ENCODE results near the gene RAMP1.
"Not testable (repeated sequence)": the region's sequence is repeated elsewhere in the genome, so short reads cannot be mapped to it uniquely, and the experiment has no call there.

RAMP1 gene

DNA sequence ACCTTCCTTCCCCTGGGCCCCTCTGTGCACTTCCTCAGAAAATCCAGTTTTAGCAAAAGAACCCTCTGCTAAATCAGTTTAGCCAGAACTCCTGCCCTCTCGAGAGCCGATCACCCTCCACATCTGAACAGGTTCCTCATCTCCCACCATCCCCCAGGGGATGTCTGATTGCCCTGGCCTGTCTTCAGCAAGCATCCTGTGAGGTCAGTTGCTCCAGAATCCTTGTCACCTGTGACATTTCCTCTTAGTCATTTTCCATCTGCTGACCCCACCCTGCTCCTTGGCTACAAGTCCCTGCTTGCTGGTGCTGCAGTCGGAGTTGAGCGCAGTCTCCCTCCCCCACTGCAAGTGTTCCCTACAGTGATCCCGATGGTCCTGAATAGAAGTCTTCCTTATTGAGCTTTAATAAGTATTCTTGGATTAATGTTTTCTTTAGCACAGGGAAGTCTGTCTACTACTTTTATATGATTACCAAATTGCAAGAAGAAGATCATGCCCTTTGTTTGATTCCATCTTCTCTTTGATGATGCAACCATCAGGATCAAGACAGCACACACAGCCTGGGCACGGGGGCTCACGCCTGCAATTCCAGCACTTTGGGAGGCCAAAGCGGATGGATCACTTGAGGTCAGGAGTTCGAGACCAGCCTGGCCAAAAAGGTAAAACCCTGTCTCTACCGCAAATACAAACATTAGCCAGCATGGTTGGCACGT, 76.5 kb downstream of the RAMP1 start:
- intact Hi-C loops (cut with DNase I), result no loop called here
- peak in 2 of 10 donors; percentile 30 to 40 for DNase-seq

DNA sequence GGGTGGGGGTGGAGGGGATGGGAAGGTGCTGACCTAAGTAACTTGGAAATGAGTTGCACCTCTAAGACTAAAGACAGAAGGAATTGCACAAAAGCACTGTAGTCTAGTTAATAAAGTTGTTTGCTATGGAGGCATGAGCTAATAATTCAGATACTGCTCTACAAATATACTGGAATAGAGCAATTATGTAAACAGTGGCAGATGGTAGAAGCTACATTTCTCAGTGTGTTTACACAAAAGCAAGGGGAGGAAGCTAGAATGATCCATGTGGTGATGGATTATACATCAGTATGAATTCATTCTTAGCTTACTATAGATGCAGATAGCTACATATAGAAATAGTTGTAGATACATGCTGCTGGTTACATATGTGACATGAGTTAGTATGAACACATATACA, 79.8 kb downstream of the RAMP1 start:
- intact Hi-C loops (cut with DNase I), result no loop called here
- DNase-seq, result no peak

DNA sequence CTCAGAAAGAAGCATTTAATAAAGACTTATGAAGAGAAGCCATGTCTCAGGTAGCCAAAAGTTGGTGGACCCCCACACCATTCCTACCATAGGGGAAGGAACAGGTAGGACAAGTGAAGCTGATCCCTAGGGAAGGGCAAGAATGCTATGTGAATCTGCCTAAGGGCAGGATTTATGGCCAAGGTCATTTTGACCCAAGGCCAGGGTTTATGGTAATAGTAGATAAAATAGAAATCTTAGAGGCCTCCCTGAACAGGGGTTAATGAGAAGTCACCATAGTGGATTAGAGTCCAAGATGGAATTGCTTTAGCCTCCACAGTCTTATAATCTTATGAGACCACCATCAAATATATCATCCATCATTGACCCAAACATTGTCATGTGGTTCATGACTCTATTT, 81.4 kb downstream of the RAMP1 start:
- DNase-seq, result no peak
- intact Hi-C loops (cut with DNase I), result no loop called here

DNA sequence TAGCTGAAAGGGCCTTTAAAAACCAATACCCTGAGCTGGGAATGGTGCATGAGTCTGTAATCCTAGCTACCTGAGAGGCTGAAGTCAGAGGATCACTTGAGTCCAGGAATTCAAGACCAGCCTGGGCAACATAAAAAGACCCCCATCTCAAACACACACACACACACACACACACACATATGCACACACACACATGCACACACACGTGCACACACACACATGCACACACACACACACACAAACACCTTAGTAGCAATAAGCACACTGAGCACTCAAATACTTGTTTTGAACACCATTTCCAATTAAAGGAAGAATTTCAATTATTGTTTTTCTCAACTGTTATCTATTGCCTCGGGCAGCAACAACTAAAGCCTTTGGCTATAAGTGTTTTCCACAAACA, 81.8 kb downstream of the RAMP1 start:
- peak in 1 of 10 donors; percentile 1 for DNase-seq
- intact Hi-C loops (cut with DNase I), result no loop called here

DNA sequence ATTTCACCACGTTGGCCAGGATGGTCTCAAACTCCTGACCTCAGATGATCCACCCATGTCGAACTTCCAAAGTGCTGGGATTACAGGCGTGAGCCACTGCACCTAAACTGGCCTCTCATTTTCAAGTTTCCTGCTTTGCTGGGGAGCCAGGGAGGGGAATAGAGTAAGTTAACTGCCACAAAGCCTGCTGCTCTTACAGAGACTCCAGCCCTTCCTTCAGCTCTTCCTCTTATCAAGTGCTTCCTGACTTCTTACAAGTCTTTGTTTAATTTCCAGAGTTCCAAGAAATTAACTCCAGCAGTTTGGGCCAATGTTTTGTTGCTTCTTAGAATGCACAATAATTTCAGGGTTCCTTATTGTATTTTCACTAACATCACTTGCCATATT, 83.1 kb downstream of the RAMP1 start:
- intact Hi-C loops (cut with DNase I), result no loop called here

DNA sequence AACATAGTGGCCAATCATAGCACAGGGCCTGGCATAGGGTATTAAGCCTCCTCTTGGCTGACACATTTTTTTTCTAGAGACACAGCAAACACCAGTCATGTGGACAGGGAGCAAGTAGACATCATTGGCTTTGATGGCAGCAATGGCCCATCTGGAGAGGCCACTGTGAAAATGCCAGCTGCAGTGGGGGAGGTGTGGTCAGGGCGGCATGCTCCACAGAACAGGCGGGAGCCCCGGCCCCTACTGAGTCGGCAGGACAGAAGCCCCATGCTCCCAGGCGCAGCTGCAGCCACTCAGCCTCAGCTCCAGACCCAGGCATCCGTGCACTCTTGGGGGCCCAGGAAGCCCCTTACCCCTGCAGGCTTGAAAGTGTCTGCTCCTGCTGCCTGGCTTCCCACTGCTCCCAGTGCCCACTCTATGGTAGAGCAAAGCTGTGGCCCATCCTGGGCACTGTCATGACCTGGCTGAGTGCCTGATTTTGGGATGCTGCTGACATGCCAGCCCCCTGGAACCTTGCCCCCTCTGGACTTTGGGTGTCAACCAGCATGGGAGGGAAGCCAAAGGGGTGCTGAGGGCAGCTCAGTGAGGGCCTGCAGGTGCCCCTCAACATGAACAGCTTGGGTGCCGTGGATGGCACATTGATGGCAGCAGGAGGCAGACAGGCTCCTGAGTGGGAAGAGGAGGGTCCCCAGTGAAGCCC, 84.1 kb downstream of the RAMP1 start:
- DNase-seq, result peak in 7 of 10 donors; percentile 40 to 91 (median 66)
- intact Hi-C loops (cut with DNase I), result no loop called here

More for the DNA sequence above, 83.1 kb downstream of the RAMP1 start:
- DNase-seq, result no peak

DNA sequence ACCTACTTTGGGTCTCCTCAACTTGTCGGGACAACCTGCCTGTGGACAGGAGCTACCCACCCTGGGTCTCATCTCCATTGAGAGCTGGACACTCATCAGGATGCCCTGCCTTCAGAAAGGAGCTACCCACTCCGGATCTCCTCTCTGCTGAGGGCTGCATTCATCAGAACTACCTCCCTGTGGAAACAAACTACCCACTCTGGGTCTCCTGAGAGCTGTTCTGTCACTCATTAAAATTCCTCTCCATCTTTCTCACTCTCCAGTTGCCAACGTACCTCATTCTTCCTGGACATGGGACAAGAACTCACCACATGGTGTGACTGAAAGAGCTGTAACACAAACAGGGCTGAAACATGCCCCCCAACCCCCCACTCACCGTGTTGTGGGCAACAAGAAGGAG, 84.9 kb downstream of the RAMP1 start:
- intact Hi-C loops (cut with DNase I), result no loop called here
- peak in 1 of 10 donors; percentile 6 for DNase-seq

DNA sequence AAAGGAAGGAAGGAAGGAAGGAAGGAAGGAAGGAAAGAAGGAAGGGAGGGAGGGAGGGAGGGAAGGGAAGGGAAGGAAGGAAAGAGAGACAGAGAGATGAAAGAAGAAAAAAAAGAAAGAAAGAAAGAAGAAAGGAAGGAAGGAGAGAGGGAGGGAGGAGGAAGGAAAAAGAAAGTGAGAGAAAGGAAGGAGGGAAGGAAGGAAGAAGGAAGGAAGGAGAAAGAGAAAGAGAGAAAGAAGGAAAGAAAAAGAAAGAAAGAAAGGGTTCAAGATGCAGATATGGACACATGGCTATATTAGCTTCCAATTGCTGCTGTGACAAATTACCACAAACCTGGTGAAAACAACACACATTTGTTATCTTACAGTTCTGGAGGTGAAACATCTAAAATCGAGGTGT, 87.0 kb downstream of the RAMP1 start:
- intact Hi-C loops (cut with DNase I), result no loop called here
- no peak for DNase-seq

DNA sequence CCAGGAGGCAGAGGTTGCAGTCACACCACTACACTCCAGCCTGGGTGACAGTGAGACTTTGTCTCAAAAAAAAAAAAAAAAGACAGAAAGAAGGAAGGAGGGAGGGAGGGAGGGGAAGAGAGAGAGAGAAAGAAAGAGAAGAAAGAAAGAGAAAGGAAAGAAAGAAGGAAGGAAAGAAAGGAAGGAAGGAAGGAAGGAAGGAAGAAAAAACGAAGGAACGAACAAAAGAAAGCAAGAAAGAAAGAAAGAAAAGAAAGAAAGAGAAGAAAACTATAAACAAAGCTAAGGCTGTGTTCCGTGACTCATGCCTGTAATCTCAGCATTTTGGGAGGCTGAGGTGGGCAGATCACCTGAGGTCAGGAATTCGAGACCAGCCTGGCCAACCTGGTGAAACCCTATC, 91.9 kb downstream of the RAMP1 start:
- DNase-seq, result peak in 1 of 10 donors; percentile 12
- intact Hi-C loops (cut with DNase I), result not testable (repeated sequence)

DNA sequence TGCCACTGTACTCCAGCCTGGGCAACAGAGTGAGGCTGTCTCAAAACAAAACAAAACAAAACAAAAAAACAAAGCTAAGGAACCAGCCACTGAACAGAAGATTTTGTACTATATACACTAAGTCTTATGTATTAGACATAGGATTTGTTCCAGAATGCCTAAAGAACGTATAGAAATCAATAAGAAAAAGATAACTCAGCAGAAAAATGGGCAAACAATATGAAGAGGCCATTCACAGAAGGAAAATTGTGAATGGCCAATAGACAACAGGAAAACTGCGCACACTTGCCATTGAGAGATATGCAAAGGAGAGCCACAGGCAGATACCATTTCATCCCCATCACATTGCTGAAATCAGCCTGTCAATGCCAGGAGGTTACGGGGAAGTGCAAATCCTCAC, 92.5 kb downstream of the RAMP1 start:
- peak in 1 of 10 donors; percentile 2 for DNase-seq
- intact Hi-C loops (cut with DNase I), result no loop called here

DNA sequence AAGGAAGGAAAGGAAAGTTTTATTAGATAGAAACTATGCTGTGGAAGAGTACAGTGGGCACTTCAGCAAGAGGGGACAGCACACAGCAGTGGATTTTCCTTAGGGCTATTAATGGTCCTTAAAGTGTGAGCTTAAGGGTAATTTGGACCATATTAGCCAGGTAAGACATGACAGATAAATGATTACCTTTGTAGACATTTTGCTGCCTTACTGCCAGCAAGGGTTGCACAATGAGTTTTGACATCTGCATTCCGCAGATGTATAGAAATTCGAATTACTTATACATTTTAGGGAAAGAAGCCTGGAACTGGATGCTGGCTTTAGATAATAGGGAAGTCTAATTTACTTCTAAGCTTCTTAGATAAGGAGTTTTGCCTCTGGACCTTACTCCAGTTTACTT, 93.4 kb downstream of the RAMP1 start:
- no peak for DNase-seq
- intact Hi-C loops (cut with DNase I), result no loop called here

DNA sequence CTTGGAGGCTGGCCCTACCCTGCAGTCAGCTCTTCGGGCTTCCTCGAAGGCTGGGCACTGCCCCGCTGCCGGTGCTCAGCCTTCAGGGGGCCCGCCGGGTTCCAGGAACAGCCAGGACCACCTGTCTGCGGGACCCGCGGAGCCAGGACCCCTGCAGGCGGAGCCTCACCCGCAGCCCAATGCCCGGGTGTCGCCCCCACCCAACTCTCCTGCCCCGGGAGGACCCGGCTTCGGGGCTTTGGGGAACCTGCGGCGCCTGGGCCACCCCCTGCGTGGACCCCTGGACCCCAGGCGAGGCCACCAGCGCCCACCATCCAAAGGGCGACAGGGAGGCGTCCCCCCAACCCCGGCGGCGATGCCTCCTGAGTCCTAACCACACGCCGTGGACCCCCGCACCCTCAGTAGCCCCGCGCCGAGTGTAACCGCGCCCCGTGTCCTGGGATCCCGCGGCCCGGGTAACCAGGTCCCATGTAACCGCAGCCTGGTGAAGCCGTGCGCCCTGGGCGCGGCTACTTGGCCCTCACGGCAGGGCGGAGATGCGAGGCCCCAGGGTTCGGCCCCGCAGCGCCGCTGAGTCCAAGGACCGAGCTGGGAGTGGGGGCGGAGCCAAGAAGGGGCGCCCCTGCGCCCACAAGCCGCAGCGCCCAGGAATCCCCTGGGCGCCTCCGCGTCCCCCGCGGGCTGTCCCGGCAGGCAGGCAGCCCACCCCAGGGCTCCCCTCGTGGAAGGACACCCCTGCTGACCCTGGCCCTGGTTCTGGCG, 96.4 kb downstream of the RAMP1 start:
- peak in 1 of 10 donors; percentile 78 for DNase-seq
- intact Hi-C loops (cut with DNase I), result no loop called here

DNA sequence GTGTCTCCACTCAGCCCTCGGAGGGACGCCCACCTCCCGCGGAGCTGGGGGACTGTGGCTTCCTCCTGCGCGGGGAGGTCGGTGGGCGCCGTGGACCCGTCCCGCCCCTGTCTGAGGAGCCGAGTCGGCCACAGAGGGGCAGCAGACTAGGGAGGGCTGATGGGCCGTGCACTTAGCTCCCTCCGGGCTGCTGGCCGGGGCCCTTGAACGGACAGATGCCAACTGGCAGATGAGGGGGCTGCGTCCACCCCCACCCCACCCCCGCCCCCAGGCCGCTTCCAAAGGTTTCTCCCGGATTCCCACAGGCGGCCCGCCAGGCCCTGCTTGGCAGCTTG, 96.9 kb downstream of the RAMP1 start:
- peak in 1 of 10 donors; percentile 77 for DNase-seq
- intact Hi-C loops (cut with DNase I), result no loop called here

DNA sequence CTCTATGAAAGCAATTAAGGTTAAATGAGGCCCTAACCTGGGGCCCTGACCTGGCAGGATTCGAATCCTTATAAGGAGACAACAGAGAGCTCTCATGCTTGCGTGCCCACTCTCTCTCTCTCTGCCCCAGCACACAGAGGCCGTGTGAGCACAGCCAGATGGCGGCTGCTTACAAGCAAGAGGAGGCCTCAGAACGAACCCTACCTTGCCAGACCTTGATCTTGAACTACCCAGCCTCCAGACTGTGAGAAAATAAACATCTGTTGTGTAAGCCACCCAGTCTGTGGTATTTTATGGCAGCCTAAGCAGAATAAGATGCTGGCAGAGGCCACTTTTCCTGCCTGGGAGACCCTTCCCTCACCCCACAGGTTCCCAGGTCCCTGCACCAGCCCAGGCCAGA, 102.2 kb downstream of the RAMP1 start:
- DNase-seq, result no peak
- intact Hi-C loops (cut with DNase I), result loop anchor here (10.0 kb wide), 1 partner anchor 303 kb away; no protein-coding TSS in a partner anchor

All from posterior cingulate gyrus (tissue), 11 donors.